Activated CD4-positive, alpha-beta T cell treated with anti-CD3 and anti-CD28 coated beads, Interleukin-10, Interleukin-2, amounts not matched to agents 100 ng/mL and 50 ng/mL, durations not matched to agents 16 hours and 8 hours (primary cell): ENCODE data around the gene CAPN2.
"Not testable (repeated sequence)": the region's sequence is repeated elsewhere in the genome, so short reads cannot be mapped to it uniquely, and the experiment has no call there.

Experiments used
- DNase-seq: peaks from one replicate; pipeline ENCODE4 v3.0.0-alpha.2; 2020

CAPN2 gene

GRCh38 chr1:223717695-223718363 lies 5.5 kb downstream of the CAPN2 start:
- peak; percentile 55 for DNase-seq

GRCh38 chr1:223718850-223719249 lies 6.5 kb downstream of the CAPN2 start:
- DNase-seq, result no peak

GRCh38 chr1:223720971-223721591 lies 8.7 kb downstream of the CAPN2 start:
- DNase-seq, result no peak

GRCh38 chr1:223721658-223722607 lies 9.6 kb downstream of the CAPN2 start:
- DNase-seq, result no peak

GRCh38 chr1:223723351-223723904 lies 11.1 kb downstream of the CAPN2 start:
- no peak for DNase-seq

GRCh38 chr1:223724376-223724775 lies 12.0 kb downstream of the CAPN2 start:
- no peak for DNase-seq

GRCh38 chr1:223725578-223725977 lies 13.2 kb downstream of the CAPN2 start:
- no peak for DNase-seq

GRCh38 chr1:223726380-223727001 lies 14.2 kb downstream of the CAPN2 start:
- DNase-seq, result peak; percentile 95

GRCh38 chr1:223727541-223727940 lies 15.2 kb downstream of the CAPN2 start:
- no peak for DNase-seq

- DNase-seq, result no peak
These were observed 17.6 kb downstream of the CAPN2 start for GRCh38 chr1:223729906-223730305.

GRCh38 chr1:223730479-223731132 lies 18.3 kb downstream of the CAPN2 start:
- DNase-seq, result no peak

- no peak for DNase-seq
These were observed 18.9 kb downstream of the CAPN2 start for GRCh38 chr1:223731133-223731770.

- no peak for DNase-seq
These were observed 20.9 kb downstream of the CAPN2 start for GRCh38 chr1:223732993-223733798.

- no peak for DNase-seq
These were observed 21.8 kb downstream of the CAPN2 start for GRCh38 chr1:223733898-223734852.

GRCh38 chr1:223736638-223737037 lies 24.3 kb downstream of the CAPN2 start:
- DNase-seq, result not testable (repeated sequence)

GRCh38 chr1:223737342-223737741 lies 25.0 kb downstream of the CAPN2 start:
- DNase-seq, result no peak

- DNase-seq, result no peak
These were observed 26.4 kb downstream of the CAPN2 start for GRCh38 chr1:223738465-223739365.

GRCh38 chr1:223739366-223740037 lies 27.2 kb downstream of the CAPN2 start:
- DNase-seq, result no peak
